Stimulated activated CD4-positive, alpha-beta T cell treated with anti-CD3 and anti-CD28 coated beads, TNF-alpha, amount 100 ng/mL, for 24 hours (primary cell): Measurements from ENCODE around the gene FCN3.
A peak's percentile ranks its signal among the peaks of the same experiment; 100 is the strongest.
"Not testable (repeated sequence)": the region's sequence is repeated elsewhere in the genome, so short reads cannot be mapped to it uniquely, and the experiment has no call there.

Experiments
- DNase-seq, 3 experiments: peaks; one replicate each; pipeline ENCODE4 v3.0.0-alpha.2; 2020; ENCODE audit warnings: low read depth in 3 of 3

Gene FCN3

DNA sequence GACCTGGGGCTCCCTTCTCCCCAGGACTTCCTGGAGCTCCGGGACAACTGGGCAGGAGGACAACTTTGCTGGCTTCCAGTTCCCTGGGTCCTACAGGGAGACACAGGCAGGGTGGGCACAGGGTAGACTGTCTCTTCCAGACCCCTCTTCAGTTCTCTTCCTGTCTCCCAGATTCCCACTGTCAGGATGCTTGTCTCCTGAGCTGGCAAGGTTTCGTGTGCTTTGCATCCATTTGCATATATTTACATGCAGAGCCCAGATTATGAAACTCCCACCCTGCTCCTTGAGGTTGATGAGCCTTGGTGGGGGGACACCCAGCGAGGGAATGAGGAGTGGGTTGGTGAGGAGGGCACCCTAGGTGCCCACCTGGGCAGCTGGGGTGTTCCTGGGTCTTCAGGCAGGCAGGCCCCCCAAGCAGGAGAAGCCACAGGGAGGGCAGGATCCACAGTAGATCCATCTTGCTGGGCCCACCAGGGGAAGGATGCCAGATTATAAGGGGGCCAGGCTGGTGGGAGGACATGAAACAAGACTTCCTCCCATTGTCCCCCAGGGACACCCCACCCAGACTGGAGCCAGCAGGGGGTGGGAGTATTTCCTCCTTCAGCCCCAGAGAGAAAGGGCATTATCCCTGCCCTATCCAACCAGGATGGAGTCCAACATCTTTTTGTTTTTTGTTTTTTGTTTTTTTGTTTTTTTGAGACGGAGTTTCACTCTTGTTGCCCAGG lies at the start of gene FCN3:
TSS of gene FCN3 (minus strand) at position 463 of the 725 bp plus-strand sequence. CDS start at position 457, 6 bp downstream.
- DNase-seq, result no peak

DNA sequence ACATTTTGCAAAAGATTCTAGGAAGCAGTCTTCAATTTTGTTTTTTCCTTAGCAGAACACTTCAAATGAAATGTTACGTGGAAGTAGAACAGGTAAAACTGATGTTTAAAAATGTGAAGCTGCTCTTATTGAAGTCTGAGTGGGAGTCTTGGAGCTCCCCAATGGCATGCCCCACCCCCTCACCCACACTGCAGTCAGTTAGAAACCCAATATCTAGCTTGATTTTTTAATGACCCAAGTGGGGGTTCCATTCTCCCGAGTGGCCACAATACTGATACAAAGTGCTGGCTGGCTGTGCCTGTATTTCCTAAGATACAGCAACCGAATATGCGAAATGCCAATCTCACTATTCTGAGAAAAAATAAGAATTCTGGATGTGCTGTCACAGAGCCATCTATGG lies 49.1 kb upstream of the FCN3 start:
- no peak for DNase-seq

DNA sequence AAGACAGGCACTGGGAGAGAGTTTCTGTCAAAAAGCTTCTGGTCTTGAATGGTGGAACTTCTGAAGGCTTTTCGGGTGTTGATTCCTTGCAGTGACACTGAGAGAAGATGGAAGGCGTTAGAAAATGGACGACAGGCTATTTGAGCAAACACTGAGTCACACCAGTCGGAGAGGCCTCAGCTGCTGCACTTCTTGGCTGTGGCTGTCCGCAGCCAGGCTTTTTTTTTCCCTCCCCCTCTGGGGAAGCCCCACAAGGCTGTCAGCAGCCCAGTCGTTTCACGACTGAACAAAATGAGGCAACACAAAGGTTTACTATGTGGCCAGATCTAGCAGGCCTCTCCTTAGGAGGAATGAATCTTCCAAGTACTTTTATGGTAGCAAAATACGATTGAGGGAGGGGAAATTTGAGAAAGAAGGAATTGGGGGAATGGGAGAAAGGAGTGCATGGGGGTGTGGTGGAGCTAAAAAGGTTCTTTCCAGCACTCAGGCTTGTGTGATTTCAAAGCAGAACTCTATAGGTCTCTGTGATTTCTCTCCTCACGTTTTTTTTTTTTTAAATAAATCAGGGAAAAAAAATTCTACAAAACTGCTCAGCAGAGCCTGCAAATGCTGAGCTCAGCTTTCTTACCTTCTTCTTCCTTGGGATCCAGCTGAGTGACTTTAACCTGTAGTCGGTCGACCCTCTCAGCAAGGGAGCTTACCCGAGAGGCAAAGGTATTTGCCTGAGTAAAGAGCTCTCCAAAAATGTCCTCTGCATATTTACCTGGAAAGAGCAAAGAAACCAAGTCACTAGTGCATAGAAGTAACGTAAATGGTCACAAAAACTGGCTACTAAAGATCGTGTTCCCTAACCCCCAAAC lies 43.9 kb upstream of the FCN3 start:
- DNase-seq, result peak in 2 of 3 experiments; percentile 30 to 56

DNA sequence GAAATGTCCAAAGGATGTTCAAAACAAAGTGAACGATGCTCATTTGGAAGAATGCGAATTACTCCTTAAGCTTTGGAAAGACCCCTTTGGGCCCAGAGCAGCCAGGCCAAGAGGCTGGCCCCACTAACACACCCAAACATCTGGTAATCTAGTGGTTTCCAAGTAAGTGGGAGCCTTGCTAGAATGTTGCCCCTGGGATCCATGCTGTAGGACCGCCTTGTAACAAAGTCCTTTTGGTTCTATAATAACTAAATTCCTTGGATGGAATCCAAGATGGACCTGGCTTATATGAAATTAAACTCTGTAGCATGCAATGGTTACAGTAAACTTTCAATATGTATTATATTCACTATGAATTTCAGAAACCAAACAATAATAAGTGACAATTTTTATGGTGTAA lies 43.1 kb upstream of the FCN3 start:
- no peak for DNase-seq

DNA sequence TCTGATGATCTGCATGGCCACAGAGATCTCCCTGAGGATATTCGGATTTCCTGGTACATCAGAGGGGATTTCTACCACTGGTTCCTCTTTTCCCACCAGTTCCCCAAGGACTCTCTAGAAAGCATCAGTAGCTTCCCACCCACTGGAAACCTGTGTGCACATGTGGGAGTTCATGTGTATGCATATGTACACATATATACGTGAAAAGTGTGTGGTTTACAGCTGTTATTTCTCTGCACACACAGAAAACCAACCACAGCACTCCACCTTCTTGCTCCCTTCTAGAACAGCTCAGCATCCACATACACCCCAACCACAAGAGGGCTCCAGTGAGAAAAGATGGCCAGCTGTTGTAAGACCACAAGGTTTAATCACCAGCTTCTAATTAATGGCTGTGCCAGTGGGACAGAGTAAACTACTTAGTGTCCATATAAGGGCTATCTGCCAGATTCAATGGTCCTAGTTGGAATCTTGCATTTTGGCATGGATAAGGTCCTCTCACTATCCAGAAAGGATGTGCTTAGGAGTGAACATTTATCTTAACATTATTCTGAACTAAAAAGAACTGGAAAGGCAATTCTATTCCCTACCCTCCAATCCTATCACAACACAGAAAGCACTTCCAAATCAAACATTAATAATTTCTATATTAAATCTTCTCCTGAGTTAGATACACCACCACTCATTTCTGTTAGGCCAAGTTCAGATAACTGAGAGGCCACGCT lies 41.9 kb upstream of the FCN3 start:
- peak in 2 of 3 experiments; percentile 34 to 54 for DNase-seq

DNA sequence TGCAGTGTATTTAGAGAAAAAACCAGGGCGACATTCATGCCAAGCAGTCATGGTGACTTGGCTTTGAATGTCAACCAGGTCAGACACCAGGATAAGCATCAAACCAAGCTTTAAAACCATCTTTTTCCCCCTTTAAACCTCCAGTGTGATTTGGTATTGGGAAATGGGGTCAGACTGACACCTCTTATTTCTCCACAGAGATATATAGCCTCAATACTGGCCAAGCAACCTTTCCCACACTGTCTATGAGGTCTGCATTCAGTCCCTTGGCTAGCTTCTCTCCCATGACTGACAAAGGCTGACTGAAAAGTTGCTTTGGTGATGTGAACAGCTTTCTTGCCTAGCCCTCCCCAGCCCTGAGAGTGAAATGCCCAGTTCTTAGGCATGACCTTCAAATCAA lies 39.5 kb upstream of the FCN3 start:
- DNase-seq, result no peak

DNA sequence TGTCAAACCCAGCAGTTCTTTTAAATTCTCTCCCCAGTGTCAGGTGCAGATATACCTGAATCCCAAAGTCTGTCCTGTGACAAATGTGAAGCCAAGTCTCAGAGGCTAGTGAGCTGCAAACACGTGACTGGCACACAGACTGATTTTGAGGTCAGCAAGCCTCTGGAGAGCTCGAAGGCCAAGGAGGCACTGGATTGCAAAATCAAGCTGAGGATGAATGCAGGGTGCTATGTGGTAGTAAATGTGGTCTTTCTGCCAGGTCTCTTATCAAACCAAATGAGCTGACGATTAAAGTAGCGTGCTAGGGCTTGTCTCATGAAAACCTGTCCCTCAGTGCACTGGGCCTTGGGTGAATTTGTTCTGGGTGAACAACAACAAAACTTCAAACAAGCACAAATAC lies 38.4 kb upstream of the FCN3 start:
- DNase-seq, result no peak

DNA sequence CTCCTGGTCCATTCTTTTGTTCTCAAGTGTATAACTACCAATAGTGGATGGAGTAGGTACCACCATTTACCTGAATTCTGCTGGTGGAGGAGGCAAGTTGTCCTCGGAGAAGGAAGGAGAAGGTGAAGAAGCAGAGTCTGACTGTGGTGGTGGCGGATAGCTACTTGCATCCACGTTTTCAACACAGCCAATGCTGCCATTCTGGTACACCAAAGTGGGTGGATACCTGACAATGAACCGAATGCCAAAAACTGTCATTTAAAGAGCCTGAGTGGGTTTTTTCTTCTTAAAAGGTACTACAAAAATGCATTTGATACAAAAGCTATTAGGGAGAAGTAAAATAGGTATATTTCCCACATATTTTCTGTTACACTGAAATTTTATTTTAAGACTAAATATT lies 37.9 kb upstream of the FCN3 start:
- no peak for DNase-seq

DNA sequence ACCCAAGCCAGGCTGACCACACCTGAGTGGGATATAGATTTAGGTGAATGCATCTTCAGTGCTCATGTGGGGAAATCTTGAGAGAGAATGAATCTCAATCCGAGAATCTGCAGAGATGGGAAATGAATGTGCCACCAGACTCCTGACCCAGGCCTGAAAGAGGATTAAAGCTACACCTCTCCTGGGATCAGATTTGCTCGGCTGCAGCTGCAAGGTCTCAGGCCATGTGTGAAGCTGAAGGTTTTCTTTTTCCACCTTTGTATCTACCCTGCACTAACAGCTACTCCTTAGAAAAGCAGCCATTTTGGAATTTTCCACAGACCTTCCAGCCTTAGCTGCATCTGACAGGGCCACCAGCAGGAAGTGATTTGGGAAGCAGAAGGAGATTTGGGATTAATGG lies 36.1 kb upstream of the FCN3 start:
- no peak for DNase-seq

DNA sequence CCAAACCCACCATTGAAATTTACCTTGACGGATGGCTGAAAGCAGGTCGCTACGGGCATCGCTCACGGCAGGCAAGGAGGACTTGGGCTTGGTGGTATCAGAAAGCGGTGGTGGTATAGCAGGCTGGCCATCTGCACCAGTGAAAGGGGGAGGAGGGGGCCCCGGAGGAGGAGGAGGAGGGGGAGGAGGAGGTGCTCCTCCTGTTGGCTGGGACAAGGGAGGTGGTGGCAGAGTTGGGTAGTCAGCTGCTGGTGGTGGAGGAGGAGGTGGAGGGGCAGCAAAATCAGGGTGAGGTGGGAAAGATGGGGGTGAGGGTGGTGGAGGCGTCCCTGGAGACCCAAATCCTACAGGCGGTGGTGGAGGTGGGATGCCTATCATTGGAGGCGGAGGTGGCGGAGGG lies 35.0 kb upstream of the FCN3 start:
- no peak for DNase-seq

DNA sequence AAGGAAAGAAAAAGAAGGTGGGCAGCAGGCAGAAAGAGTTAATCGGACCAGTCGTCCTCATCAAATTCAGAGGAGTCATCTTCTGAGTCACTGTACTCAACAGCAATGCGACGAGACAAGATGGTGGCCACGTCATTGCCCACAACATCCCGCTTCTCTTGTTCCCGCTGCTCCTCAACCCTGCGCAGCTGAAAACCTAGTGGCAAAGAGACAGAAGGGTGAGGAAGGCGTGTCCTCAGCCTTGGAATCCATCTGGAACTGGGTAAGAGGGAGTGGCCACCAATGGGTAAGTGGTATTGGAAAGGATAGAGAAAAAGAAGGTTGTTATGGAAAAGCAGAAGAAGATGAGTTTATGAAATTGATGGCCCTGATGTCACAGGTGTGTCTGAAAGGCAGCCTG lies 33.5 kb upstream of the FCN3 start:
- no peak for DNase-seq

DNA sequence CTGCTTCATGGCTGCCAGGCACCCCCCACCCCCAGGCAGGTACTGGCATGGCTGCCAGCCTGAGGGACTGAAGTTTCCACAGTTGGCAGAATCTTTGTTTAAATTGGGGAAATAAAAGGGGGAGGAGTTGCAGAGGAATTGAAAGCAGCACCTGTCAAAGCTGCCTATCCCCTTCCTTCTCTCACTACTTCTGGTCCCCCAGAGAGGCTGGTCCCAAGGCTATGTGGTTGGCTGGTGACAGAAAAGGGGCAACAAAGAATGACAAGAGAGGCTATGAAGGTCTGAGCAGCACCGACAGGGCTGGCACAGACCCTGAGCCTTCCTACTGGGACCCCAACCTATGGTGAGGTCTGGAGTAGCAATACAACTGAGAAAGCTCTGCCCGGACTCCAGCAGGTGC lies 32.2 kb upstream of the FCN3 start:
- DNase-seq, result not testable (repeated sequence)

DNA sequence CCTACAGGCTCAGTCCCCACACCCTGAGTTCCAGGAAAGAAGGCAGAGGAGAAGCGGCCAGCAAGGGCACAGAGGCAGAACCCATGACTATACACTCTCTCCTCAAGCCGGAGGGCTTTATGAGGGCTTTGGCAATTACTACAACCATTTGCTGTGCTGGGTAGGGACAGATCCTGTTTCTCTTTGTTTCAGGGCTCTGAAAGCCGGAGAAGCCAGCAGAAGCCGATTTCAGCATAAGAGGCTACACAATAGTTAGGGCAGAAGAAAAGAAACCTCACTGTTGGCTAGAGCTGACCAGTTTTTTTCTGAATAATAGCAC lies 31.7 kb upstream of the FCN3 start:
- no peak for DNase-seq

DNA sequence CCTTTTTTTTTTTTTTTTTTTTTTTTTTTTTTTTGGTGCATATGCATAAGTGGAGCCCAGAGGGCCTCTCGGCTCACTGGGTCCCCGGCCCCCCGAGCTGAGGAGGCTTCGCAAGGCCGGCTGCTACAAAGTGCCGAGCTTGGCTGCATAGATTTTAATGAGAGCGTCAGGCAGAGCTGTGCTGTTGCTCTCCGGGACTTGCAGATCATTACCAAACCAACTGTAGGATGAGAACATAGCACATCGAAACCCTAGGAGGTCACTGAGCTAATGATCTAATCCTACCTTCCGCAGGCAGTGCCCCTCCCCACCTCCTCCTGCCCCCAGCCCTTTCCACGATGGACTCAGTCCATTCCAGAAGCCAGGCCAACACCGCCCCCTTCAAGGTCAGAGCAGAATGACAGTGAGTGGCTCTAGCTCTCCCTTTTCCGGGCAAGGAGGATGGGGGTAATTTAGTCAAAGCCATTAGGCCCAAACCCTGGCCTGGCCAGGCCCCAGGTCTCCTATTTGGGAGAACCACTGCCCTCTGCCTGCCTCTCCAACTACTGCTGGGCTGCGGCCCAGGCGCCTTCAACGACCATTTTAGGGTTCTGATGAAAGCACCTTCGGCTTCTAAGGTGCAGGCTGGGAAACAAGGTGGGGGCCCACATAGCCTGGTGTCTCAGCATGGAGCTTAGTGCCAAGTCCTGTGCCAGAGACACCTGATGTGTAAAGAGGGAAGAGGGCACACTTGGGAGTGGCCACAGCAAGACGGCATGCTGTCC lies 31.2 kb upstream of the FCN3 start:
- DNase-seq, result not testable (repeated sequence)

DNA sequence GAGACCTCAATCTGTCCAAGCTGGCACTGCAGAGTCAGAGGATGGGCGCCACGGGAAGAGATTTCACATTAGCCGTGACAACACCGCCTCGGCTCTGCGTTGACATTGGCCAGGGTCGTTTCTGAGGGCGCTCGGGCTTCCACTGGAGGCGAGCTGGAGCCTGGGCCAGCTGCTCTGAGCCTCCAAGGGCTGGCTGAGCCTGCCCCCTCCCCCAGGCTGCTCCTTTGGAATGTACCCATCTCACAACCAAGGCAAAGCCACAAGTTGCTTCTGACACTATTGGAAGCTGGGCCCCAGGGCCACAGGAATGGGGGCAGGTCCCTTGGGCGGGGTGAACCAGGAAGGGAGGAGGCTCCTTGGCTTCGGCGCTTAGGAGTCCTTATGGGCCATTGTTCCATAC lies 30.4 kb upstream of the FCN3 start:
- no peak for DNase-seq

DNA sequence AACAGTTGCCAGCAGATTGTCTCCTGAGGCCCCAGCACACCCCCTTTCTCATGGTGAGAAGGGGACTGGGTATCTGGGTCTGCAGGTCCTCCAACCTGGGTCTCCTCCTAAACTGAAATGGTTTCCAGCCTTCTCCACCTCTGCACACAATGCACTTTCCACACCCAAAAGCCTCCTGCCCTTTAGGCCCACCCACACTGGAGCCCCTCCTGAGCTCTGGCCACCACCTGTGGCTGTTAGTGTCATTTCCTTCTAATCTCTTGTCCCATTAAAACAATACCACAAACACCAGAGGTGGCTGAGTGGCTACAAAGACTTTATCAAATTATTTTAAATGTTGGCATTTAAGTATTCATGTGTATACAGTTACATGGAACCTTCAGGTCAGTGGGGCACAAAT lies 29.3 kb upstream of the FCN3 start:
- no peak for DNase-seq

DNA sequence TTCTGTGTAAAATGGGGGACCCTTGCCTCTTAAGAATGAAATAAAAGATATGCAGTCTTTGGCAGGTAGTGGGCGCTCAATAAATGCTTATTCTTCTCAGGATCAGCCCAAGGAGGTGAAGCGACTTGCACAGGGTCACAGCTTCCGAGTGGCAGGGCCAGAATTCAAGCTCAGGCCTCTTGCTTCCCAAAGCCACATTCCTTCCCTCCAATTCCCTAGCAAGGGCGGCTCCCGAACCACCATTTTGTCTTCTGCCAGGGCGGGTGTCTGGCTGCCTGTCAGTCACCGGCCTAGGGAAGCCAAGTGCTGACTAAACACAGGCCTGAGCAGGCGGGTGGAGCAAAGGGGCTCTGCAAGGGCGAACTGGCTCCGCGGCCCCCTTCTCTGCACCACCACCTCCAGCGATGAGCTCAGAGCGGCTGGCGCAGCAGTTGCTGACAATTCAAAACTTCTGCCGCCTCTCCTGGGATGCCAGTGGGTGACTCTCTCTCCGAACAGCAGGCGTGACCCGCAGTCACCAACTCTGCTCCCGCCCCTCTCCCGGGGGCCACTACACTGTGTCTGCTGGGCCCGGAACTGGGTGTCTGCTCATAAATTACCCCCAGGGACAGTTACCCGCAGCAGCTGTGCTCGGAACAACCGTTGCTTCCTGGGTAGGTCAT lies 28.6 kb upstream of the FCN3 start:
- no peak for DNase-seq

DNA sequence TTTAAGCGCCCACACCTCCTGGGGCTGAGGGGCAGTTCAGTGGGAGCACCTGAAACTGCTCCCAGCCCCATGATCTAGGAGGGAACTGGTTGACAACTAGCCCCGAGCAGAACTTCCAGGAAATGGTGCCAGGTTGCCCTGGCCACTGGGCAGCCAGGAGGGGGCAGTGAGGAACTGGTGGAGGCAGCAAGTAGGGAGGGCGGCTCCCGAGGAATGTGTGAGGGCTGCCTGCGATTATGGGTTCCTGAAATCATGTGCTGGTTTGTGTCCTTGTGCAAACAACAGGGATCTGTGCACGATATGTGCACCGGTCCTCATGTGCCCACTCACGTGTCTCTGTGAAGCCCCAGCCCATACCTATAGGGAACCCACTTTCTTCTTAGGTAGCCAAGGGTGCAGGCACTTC lies 27.7 kb upstream of the FCN3 start:
- no peak for DNase-seq

DNA sequence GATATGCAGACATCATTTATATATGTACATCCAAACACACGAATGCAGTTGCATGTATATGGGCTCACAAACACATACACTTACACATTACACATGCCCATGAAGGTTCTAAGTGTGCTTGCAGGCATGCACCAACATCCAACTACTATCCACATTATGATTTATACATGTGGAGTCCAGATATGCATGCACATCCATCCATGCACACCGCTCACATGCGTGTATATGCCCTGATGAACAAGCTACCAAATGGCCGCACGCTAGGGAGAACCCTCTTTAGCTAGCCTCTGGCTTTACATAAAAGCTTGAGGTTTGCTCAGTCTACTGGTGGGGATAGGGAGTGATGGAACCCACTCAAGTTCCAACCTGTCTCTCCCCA lies 26.3 kb upstream of the FCN3 start:
- DNase-seq, result no peak

DNA sequence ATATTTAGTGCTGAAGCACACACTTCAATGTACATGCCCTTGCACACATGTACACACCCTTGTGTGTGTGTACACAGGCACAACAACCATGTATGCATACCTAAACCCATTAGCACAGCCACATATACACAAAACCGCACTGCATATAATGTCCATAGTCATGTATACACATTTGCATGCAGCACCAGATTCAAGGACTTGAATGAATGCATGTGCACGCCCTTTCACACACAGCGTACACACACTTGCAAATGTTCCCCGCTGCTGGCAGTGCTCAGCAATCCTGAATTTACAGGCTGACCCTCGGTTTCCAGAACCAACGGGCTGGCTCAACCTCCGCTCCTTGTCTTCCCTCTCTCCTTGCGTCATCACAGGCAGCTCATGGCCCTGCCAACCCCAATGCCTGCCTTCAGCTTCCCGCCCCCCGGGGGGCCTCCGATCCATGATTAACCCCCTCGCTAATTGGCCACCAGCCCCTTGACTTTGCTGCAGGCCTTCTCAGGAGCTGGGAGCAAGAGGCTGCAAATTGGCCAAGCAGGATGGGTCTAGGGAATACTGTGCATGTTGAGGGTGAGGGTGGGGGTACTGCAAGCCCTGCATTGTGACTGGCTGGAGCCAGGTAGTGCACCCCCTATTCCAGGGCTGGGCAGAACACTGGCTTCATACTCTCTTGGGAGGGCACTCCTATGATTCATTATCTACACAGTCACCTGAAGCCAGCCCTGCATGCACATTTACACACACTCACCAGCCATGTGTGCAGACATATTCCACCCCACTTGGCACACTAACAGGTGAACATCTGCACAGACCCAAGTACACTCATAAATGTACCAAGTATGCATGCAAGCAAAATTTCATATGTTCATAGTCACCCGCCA lies 25.7 kb upstream of the FCN3 start:
- DNase-seq, result no peak
